Colon (tissue), 2 donors: ENCODE results near the gene LACTB.

ENCODE experiments used
- FAIRE-seq: peaks from 2 replicates; lab custom pipeline; 2012; peaks lifted over from hg19 to GRCh38; lab: Jason Lieb, UNC
- donor health status: control.
- donor health status: control.

LACTB gene

DNA sequence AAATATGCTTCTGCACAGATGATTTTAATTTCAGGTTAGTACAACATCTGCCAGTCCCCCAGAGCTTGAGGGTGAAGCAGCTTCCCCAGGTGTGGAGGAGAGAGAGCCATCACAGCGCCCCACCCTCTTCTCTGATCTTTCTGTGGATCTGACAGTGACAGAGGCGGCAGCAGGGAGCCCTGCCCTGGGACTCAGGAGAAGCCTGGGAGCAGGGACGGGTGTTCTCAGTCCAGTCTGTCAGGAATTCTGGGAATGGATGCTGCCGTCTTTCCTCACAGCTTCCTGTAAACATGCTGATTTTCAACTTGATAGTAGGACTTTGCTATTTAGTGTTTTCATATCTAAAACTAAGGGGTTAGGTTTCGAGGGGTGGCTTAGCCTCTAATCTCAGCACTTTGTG lies 56.4 kb downstream of the LACTB start:
- no peak for FAIRE-seq

- no peak for FAIRE-seq
Observed at GRCh38 chr15:63180746-63181145, 59.1 kb downstream of the LACTB start.

- FAIRE-seq, result no peak
Observed at GRCh38 chr15:63181648-63182047, 60.0 kb downstream of the LACTB start.

- no peak for FAIRE-seq
Observed at GRCh38 chr15:63185206-63185605, 63.5 kb downstream of the LACTB start.

DNA sequence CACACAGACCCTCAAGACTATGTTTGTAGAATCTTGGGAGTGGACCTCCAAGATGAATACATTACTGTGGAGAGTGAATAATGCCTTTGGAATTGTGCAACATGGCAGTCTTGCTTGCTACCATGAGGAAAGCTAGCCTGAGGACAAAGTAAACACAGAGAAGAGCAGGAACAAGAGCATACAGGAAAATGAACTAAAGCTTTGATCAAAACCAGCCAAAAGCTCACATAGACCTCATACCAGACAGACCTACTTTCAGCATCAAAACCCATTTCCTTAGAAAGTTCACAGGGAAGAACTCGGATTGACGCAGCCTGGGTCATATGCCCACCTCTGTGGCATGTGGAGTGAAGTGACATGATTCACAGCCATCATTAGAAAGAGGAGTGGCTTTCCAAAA lies 64.4 kb downstream of the LACTB start:
- no peak for FAIRE-seq

DNA sequence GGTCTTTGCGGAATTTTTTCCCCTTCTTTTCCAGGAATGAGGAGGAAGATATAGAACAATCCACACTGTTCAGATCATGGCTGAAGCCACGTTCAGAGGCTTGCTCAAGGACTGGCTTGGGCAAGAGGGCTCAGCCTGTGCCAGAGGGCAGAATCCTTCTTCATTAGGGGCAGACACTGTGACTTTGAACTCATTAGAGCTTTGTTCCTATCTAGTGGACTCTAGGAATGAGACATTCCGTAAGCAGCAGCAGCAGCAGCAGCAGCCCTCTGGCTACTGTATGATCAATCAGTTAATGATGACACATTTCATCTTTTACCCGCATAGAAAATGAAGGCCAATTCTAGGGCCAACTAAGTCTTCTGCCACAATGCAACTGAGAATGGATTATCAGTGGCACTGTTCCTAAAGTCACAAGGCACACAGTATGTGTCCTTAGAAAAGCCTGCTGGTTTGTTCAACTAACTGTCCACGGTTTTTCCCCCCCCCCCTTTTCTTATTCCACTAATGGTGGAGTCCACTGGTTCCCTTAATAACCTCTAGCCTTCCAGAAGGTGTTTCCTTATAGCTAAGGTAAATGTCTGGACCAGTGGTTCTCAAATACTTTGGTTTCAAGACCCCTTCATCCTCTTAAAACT lies 66.0 kb downstream of the LACTB start:
- no peak for FAIRE-seq

GRCh38 chr15:63188247-63188925 lies 66.7 kb downstream of the LACTB start:
- no peak for FAIRE-seq

GRCh38 chr15:63188926-63189871 lies 67.5 kb downstream of the LACTB start, which contains the start of gene RAB8B:
Gene RAB8B, plus strand, starts transcription at chr15:63189606. Its CDS starts 19 bp downstream, at chr15:63189625.
- FAIRE-seq, result no peak

- no peak for FAIRE-seq
Observed at GRCh38 chr15:63189941-63190768, 68.5 kb downstream of the LACTB start.

- no peak for FAIRE-seq
Observed at GRCh38 chr15:63190769-63191649, 69.3 kb downstream of the LACTB start.
